ENCODE results near the gene PPP4R3B.
"Not testable (repeated sequence)": the region's sequence is repeated elsewhere in the genome, so short reads cannot be mapped to it uniquely, and the experiment has no call there.

PPP4R3B gene

DNA sequence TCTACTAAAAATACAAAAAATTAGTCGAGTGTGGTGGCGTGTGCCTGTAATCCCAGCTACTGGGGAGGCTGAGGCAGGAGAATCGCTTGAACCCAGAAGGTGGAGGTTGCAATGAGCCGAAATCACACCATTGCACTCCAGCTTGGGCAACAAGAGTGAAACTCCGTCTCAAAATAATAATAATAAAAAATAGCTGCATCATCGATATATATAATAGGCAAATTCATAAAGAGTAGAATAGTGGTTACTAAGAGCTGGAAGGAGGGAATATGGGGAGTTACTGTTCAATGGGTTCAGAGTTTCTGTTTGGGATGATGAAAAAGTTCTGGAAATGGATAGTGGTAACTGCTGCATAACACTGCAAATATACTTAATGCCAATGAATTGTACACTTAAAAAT lies 20.6 kb downstream of the PPP4R3B start:
- DNase-seq (ENCODE audit: low read depth in 3 of 3, low spot score in 1 of 3), result not testable (repeated sequence)

DNA sequence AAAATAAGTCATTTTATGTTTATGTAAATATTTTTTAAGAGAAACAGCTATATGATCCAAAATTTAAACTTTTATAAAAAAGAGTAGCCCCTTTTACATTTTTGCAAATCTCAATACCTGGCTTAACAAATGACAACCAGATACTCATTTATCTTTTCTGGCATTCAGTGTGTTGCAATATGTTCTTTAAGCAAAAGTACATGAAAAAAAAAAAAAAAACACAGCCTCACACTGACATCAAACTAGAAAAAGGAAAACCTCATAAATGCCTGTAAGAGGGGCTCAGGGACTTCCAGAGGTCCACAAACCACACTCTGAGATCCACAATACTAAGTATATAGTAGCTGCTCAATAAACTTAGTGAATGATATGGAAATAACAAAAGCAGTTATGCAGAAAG lies 21.9 kb downstream of the PPP4R3B start:
- DNase-seq (ENCODE audit: low read depth in 3 of 3, low spot score in 1 of 3), result no peak

DNA sequence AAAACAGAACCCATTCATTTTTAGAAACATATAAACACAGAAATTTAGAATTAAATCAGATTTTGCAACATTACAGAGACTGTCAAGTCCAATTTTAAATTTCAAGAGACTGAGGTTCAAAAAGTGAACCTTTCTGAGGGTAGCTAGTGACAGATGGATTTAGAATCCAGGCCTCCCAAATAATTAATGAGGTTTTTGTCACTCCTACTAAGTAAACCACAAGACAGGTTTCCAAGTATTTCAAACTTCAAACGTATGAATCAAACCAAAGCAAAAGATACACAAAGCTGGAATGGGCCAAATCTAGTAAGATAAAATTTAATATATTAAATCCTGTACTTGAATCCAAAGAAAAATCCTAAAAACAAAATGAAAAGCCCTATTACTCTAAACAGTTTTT lies 25.3 kb downstream of the PPP4R3B start:
- no peak for DNase-seq (ENCODE audit: low read depth in 3 of 3, low spot score in 1 of 3)

DNA sequence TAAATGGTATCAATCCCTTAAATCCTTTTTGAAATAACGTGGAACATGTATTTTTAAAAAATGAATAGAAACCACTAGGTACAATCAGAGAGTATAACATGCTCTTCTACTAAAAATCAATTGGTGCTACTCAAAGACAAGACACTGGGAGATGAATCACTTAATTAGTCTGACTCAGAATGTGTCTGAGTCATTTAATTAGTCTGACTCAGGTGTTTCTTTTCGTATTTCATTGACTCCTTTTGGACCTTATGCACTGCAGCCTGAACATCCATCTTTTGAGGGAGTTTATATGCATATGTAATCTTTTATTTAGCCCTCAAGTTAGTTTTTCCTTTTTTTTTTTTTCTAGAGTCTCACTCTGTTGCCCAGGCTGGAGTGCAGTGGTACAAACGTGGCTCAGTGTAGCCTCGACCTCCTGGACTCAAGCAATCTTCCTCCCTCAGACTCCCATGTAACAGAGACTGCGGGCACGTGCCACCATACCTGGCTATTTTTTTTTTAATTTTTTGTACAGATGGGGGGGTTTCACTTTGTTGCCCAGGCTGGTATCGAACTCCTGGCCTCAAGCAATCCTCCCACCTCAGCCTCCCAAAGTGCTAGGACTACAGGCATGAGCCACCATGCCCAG lies 26.5 kb downstream of the PPP4R3B start:
- no peak for DNase-seq (ENCODE audit: low read depth in 3 of 3, low spot score in 1 of 3)

DNA sequence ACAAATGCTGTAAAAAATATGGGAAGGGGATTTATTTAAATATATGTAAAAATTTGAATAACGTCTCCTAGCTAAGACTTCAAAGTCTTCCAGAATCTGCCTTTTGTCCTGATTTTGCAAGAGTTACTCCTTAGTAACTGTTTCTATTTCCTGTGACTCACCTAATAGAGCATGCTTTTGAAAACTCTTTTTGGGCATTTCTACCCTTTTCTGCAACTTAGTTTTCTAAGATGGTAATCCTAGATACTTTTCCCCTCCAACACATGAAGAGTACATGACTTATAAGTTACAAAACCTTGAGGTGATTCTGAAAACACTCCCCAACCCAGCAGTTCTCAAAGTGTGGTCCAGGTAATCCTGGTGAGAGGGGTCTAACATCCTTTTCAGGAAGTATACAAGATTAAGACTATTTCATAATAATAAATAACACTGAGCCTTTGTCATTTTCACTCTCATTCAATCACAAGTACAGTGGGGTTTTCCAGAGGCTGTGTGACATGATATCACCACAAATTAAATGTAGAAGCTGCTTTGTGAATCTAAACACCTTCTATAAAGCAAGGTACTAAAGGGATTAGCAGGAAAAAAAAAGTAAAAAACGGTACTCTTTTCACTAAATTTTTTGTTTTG lies 31.9 kb downstream of the PPP4R3B start:
- no peak for DNase-seq (ENCODE audit: low read depth in 3 of 3, low spot score in 1 of 3)

DNA sequence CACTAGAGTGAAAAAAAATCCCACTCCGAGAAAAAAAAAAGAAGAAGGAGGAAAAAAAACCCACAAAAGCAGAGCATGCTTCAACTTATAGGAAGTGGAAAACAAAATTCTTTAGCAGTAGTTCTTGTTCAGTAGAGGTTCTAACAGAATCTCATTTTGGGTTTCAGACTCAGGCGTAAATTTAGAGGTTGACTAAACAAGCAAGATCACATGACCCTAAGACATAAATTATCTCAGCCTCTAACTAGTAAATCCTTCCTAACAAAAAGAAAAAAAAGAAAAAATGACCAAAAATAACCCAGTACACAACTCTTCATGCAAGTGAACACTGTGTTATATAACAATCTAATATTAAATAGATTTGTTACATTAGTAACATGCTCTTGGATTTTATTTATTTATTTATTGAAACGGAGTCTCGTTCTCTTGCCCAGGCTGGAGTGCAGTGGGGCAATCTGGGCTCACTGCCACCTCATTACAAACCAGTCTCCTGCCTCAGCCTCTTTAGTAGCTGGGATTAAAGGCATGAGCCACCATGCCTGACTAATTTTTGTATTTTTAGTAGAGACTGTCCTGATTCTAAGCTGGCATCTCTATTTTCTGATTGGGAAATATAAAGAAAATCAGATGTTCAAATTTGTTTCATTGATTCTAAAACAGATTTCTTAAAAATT lies 35.4 kb downstream of the PPP4R3B start:
- DNase-seq (ENCODE audit: low read depth in 3 of 3, low spot score in 1 of 3), result no peak

DNA sequence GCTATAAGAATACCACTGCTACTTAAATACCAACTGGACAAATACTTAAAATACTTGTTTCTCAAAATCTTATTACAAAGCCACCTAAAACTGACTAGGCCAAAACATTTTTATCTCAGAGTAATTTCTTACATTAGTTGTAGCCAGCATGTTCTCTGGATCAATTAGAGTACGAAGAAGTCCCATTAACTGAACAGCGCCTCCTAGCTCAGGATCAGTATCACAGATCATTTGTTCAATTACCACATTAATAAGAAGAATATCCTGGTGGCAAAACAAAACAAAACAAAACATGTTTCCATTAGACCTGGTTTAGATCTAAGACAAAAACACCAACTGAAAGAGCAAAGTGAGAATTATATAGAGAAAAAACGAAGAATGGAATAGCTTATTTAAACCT lies 36.0 kb downstream of the PPP4R3B start:
- no peak for DNase-seq (ENCODE audit: low read depth in 3 of 3, low spot score in 1 of 3)

DNA sequence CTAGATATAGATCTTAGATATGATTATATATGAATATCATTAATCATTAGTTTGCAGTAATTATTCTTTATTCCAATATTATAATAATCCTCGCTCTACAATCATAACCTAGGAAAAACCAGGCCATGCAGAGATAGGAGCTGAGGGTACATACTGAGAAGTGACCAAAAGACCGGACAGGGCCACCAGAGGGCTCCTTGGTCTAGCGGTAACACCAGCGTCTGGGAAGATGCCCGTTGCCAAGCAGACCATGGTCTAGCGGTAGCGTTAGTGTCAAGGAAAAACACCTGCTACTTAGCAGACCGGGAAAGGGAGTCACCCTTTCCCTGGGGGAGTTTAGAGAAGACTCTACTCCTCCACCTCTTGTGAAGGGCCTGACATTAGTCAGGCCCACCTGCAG lies 48.4 kb downstream of the PPP4R3B start:
- DNase-seq (ENCODE audit: low read depth in 3 of 3, low spot score in 1 of 3), result not testable (repeated sequence)

DNA sequence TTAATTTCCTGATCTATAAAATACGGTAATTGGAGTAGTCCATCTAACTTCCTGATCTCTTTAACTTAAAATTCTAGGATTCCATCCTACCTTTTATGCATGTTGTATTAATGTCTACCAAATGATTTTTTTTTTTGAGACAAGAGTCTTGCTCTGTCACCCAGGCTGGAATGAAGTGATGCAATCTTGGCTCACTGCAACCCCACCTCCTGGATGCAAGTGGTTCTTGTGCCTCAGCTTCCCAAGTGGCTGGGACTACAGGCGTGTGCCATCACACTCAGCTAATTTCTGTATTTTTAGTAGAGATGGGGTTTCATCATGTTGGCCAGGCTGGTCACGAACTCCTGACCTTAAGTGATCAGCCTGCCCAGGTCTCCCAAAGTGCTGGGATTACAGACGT lies 50.1 kb downstream of the PPP4R3B start:
- no peak for DNase-seq (ENCODE audit: low read depth in 3 of 3, low spot score in 1 of 3)

DNA sequence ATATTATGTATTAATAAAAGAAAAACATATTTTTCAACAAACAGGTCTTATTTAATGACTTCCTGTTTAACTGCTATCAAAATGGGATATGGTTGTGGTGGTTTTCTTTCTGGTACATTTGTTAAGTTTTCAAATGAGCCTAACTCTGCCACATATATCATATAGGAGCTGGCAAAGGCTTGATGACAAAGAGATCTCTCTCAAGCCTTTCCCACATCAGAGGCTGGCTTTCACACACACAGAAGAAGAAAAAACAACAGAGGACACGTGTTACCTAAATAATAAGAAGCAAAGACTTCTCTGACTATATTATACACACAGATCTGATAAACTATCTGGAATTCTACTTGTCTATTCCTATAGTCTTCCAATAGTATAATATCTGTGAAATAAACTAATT lies 51.8 kb downstream of the PPP4R3B start:
- no peak for DNase-seq (ENCODE audit: low read depth in 3 of 3, low spot score in 1 of 3)

DNA sequence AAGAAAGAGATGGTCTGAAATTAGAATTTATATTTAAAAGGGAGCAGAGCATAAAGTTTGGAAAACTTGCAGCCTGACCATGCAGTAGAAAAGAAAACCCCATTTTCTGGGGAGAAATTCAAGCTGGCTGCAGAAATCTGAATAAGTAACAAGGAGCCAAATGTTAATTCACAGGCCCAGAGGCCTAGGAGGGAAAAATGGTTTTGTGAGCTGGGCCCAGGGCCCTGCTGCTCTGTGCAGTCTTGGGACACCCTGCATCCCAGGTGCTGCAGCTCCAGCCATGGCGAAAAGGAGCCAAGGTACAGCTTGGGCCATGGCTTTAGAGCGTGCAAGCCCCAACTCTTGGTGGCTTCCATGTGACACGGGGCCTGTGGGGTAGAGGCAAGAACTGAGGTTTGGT lies 56.6 kb downstream of the PPP4R3B start:
- no peak for DNase-seq (ENCODE audit: low read depth in 3 of 3, low spot score in 1 of 3)

DNA sequence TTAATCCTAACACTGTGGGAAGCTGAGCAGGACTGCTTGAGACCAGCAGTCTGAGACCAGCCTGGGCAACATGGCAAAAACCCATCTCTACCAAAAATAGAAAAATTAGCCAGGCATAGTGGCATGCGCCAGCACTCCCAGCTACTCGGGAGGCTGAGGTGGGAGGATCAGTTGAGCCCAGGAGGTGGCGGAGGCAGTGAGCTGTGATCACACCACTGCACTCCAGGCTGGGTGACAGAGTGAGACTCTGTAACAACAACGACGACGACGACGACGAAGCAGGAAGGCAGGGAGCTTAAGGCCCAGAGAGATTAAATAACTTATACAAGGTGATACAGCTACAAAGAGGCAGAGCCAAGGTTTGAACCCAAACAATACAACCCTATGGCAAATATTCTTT lies 60.6 kb downstream of the PPP4R3B start:
- DNase-seq (ENCODE audit: low read depth in 3 of 3, low spot score in 1 of 3), result no peak

DNA sequence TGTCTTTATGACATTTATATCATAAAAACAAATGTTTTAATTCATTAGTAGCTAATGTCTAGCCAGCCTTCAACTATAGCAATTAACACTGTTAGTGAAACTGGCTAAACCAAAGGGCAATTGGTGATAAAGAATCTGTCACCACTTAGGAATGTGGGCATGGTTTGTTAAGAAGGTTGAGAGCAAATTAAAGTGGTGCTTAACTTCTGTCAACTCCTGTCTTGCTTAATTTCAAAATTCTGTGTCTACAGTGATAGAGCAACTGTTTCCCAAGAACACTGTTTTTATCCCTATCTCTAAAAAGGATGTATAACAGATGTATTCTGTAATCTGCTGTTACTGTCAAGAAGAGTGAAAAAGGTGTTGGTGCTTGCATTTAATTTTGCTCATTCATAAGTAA lies 61.4 kb downstream of the PPP4R3B start:
- no peak for DNase-seq (ENCODE audit: low read depth in 3 of 3, low spot score in 1 of 3)

DNA sequence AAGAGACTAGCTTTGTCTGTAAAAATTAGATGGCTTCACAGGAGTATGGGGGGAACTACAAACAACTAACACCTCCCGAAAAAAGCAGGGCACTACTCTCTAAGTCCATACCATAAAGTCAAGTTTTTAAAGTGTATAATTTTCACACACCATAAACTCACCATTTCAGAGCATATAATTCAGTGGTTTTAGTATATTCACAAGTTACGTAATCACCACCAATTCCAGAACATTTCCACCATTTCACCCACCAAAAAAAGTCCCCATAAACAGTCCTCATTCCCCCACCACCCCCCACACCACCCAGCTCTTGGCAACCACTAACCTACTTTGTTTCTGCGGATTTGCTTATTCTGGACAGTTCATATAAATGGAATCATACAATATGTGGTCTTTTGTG lies 64.1 kb downstream of the PPP4R3B start:
- no peak for DNase-seq (ENCODE audit: low read depth in 3 of 3, low spot score in 1 of 3)

DNA sequence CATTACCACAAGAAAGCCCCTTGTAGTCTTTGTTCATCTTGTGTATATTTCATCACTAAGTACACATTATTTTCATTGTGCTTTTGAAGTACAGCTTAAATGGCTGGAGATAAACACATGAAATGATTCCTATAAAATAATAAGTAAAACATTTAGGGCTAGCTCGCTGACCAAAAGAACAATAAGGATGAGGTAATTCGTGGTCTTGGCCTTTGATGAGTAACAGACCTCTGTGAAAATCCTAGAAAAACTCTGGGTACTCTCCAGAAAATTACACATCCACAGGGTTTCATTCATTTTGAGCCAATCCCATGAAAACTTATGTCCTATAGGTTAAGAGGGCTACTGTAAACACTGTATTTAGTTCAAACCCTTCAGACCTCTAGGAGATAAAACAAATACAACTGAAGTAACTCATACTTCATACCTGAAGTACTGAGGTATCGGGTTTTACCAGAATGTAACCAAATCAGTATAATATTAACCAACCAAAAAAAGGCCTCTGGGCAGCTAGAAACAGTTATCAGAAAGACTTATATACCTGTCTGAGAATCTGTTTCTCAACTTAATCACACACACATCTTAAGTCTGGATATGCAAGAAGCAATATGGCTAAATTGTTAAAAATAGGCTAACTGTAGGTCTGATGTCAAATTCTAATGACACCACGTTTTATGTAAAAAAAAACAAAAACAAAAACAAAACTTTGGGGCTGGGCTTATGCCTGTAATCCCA lies 66.9 kb downstream of the PPP4R3B start:
- DNase-seq (ENCODE audit: low read depth in 3 of 3, low spot score in 1 of 3), result no peak

DNA sequence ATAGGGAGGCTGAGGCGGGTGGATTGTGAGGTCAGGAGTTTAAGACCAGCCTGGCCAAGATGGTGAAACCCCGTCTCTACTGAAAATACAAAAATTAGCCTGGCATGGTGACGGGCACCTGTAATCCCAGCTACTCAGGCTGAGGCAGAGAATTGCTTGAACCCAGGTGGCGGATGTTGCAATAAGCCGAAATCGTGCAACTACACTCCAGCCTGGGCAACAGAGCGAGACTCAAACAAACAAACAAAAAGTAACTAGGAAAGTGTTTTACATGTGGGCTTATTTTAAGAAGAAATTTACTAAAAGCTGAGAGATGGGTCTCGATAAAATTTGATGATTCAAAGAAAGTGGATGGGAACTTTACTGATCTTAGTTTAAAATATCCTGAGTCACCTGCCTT lies 69.7 kb downstream of the PPP4R3B start:
- DNase-seq (ENCODE audit: low read depth in 3 of 3, low spot score in 1 of 3), result not testable (repeated sequence)

DNA sequence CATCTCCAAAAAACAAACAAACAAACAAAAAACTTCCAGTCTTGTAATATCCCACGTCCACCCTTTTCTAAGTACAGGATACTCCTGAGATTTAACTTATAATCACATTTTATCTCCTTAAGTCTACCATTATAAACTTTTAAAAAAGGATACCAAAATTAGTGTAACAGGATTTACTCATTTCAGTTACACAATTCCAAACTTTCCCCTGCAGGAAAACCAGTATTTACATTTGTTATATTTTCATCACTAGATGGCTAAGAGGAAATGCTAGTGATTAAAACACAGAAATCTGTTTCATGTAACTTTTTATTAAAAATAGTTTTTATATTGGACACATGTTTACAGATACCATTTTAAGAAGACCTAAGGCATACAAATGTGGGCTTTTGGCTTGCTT lies 70.4 kb downstream of the PPP4R3B start:
- DNase-seq (ENCODE audit: low read depth in 3 of 3, low spot score in 1 of 3), result no peak

DNA sequence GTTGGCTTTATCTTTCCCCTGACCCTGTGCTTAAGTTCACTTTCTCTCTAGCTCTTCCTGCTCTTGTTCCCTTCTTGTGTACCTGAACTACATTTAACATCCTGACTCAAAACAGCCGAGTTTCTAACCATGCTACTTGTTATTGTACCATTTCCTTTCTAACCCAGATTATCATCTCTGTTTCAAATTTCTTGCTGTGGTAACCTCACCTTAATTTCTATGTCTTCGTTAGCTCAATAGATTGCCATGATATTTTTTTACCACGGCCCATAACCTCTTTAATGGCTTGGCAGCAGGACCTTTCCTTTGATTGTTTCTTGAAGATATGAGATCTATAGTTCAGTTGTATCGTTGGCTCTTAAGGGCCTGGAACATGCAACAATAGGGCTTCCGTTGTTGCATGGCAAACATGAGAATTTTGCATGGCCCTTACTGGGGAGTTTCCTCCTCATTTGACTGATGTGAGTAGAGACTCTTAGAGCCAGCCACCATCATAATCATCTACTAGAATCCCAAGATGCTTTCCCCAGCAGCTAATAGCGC lies 86.8 kb downstream of the PPP4R3B start:
- DNase-seq (ENCODE audit: low read depth in 3 of 3, low spot score in 1 of 3), result no peak

DNA sequence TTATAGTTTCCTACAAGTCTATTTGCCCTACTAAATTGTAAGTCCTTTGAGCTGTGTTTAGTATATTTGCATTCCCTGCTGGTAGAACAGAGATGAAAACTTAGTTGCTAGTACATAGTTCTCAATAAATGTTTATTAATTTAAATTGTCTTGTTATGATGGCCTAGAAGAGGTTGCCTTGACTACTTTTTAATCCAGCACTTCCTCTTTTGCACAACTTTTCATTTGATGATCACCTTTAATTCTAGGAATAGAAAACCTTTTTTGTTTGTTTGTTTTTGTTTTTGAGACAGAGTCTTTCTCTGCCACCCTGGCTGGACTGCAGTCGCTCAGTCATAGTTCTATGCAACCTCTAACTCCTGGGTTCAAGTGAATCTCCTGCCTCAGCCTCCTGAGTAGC lies 91.2 kb downstream of the PPP4R3B start:
- no peak for DNase-seq (ENCODE audit: low read depth in 3 of 3, low spot score in 1 of 3)

DNA sequence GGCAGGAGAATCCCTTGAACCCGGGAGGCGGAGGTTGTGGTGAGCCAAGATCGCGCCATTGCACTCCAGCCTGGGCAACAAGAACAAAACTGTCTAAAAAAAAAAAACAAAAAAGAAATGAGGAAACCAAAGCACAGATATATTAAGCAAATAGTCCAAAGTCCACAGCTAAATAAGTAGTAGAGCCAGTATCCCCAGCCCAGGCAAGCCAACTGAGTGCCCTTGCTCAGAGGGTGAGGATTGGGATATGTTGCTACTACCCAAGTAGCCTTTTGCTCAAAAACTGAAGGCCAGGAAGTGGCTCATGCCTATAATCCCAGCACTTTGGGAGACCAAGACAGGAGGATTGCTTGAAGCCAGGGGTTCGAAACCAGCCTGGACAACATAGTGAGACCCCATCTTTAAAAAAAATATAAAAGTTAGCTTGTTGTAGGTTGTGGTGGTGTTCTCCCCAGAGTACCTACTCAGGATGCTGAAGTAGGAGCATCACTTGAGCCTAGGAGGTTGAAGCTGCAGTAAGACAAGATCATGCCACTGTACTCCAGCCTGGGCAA lies 92.5 kb downstream of the PPP4R3B start:
- no peak for DNase-seq (ENCODE audit: low read depth in 3 of 3, low spot score in 1 of 3)

All from stimulated activated CD4-positive, alpha-beta T cell treated with anti-CD3 and anti-CD28 coated beads, TNF-alpha, amount 100 ng/mL, for 1 hour (primary cell).